H1 (cell line): Measurements from ENCODE around the gene TOM1L2. TPM values are rescaled to one million over a fixed set of nuclear protein-coding genes. Genes with fewer than 3 reads are reported as not detected.

Experiments used
- CTCF ChIA-PET: fragments of 300-600 bp; sonication (Branson Sonifier 250); formaldehyde crosslinking; loops from one replicate; lab custom pipeline; 2021; ENCODE audit not compliant: partially characterized antibody; lab: Charles Lee
- POLR2A ChIA-PET: fragments of 300-600 bp; sonication (Branson Sonifier 250); formaldehyde crosslinking; loops from one replicate; lab custom pipeline; 2021; ENCODE audit warnings: inconsistent platforms; ENCODE audit not compliant: partially characterized antibody; lab: Charles Lee
- DNase-seq, 2 experiments: peaks; one replicate each; pipeline versions ENCODE4 v3.0.0 to v3.0.0-alpha.2; 2010 to 2022; ENCODE audit warnings: low spot score in 2 of 2, low read depth in 1 of 2, mixed read lengths in 1 of 2
- FAIRE-seq: peaks from 2 replicates; lab custom pipeline; 2011; peaks lifted over from hg19 to GRCh38; lab: Jason Lieb, UNC
- H2AFZ ChIP-seq: 2 replicates; pipeline ENCODE4 v1.8.1; 2012; ENCODE audit warnings: low read length, inconsistent platforms
- H2AK5ac ChIP-seq: 2 replicates; pipeline ENCODE4 v1.6.1; 2013; ENCODE audit warnings: low read depth, low read length
- H2BK120ac ChIP-seq: replicated peaks from 2 replicates; pipeline ENCODE3; 2013; ENCODE audit warnings: low read depth, low read length, inconsistent platforms
- H2BK12ac ChIP-seq: 2 replicates; pipeline ENCODE4 v1.6.1; 2013; ENCODE audit warnings: low read depth, low read length
- H2BK15ac ChIP-seq: 2 replicates; pipeline ENCODE4 v1.6.1; 2013; ENCODE audit warnings: low read length
- H2BK20ac ChIP-seq: 2 replicates; pipeline ENCODE4 v1.6.1; 2013; ENCODE audit warnings: low read length
- H2BK5ac ChIP-seq: 2 replicates; pipeline ENCODE4 v1.6.1; 2013; ENCODE audit warnings: low read depth, low read length
- H3K14ac ChIP-seq: 2 replicates; pipeline ENCODE4 v1.6.1; 2013; ENCODE audit warnings: inconsistent platforms; ENCODE audit not compliant: insufficient read length
- H3K18ac ChIP-seq: 2 replicates; pipeline ENCODE4 v1.6.1; 2013; ENCODE audit warnings: low read length; ENCODE audit errors: extremely low read depth
- H3K23ac ChIP-seq: 2 replicates; pipeline ENCODE4 v1.6.1; 2013; ENCODE audit warnings: inconsistent platforms; ENCODE audit not compliant: insufficient read length
- H3K23me2 ChIP-seq: 2 replicates; pipeline ENCODE4 v1.6.1; 2013; ENCODE audit warnings: low read depth, low read length
- H3K27ac ChIP-seq: 2 replicates; pipeline ENCODE4 v1.6.1; 2011; ENCODE audit warnings: low read depth, low read length, inconsistent platforms
- H3K27me3 ChIP-seq, 4 experiments: replicated peaks in 1 of 4; 1 replicate in 1 of 4; 2 replicates in 3 of 4; pipeline versions ENCODE4 v1.6.1 to v1.8.1; 2011 to 2013; ENCODE audit warnings: low read length in 3 of 4, mild to moderate bottlenecking in 3 of 4, inconsistent platforms in 2 of 4, mixed read lengths in 2 of 4, moderate library complexity in 1 of 4; ENCODE audit not compliant: control insufficient read depth in 3 of 4, insufficient read depth in 3 of 4; ENCODE audit errors: extremely low read depth in 1 of 4
- H3K36me3 ChIP-seq, 4 experiments: 2 replicates each; pipeline versions ENCODE4 v1.6.1 to v1.8.1; 2011 to 2013; ENCODE audit warnings: mild to moderate bottlenecking in 4 of 4, low read length in 3 of 4, moderate library complexity in 2 of 4, control low read depth in 1 of 4, inconsistent platforms in 1 of 4; ENCODE audit not compliant: insufficient read depth in 4 of 4, control insufficient read depth in 2 of 4
- H3K4ac ChIP-seq: replicated peaks from 2 replicates; pipeline ENCODE3; 2013; ENCODE audit warnings: low read length, low read depth, mixed read lengths, inconsistent platforms; ENCODE audit not compliant: insufficient read length
- H3K4me1 ChIP-seq, 4 experiments: replicated peaks in 1 of 4; 1 replicate in 1 of 4; 2 replicates in 3 of 4; pipeline versions ENCODE4 v1.6.1 to v1.8.1; 2011 to 2013; ENCODE audit warnings: low read length in 3 of 4, inconsistent platforms in 2 of 4, mixed read lengths in 1 of 4; ENCODE audit not compliant: insufficient read depth in 4 of 4, control insufficient read depth in 3 of 4
- H3K4me2 ChIP-seq, 2 experiments: 2 replicates each; pipeline versions ENCODE4 v1.6.1 to v1.8.1; 2011 to 2013; ENCODE audit warnings: low read depth in 2 of 2, low read length in 2 of 2, control low read depth in 1 of 2, inconsistent platforms in 1 of 2, mild to moderate bottlenecking in 1 of 2; ENCODE audit not compliant: insufficient read depth in 1 of 2
- H3K4me3 ChIP-seq, 4 experiments: fragments of 200-600, 300-600 bp in 1 of 4; sonication (generic), shearing (Covaris generic), sonication (Bioruptor Twin) in 1 of 4; 2 replicates each; pipeline versions ENCODE4 v1.5.1 to v1.8.1; 2011 to 2016; ENCODE audit warnings: low read length in 4 of 4, low read depth in 3 of 4, control low read depth in 2 of 4, inconsistent platforms in 2 of 4, mild to moderate bottlenecking in 2 of 4, mixed read lengths in 1 of 4, moderate library complexity in 1 of 4; ENCODE audit not compliant: insufficient read depth in 2 of 4; ENCODE audit errors: extremely low read depth in 1 of 4
- H3K56ac ChIP-seq: replicated peaks from 2 replicates; pipeline ENCODE3; 2013; ENCODE audit warnings: low read depth, mild to moderate bottlenecking, mixed read lengths, low read length, inconsistent platforms; ENCODE audit not compliant: insufficient read length
- H3K79me1 ChIP-seq: 2 replicates; pipeline ENCODE4 v1.6.1; 2013; ENCODE audit warnings: low read depth, low read length, control low read depth
- H3K79me2 ChIP-seq, 2 experiments: 2 replicates each; pipeline versions ENCODE4 v1.6.1 to v1.8.1; 2012 to 2013; ENCODE audit warnings: low read length in 2 of 2, mild to moderate bottlenecking in 2 of 2, inconsistent platforms in 1 of 2; ENCODE audit not compliant: insufficient read depth in 2 of 2, control insufficient read depth in 1 of 2
- H3K9ac ChIP-seq, 4 experiments: replicated peaks in 1 of 4; 1 replicate in 1 of 4; 2 replicates in 3 of 4; pipeline versions ENCODE4 v1.6.1 to v1.8.1; 2011 to 2013; ENCODE audit warnings: low read depth in 3 of 4, low read length in 3 of 4, control low read depth in 2 of 4, mild to moderate bottlenecking in 2 of 4, moderate library complexity in 2 of 4, inconsistent platforms in 1 of 4; ENCODE audit errors: extremely low read depth in 1 of 4
- H3K9me3 ChIP-seq, 2 experiments: 2 replicates each; pipeline versions ENCODE4 v1.6.1 to v1.8.1; 2012 to 2013; ENCODE audit warnings: mild to moderate bottlenecking in 2 of 2, moderate library complexity in 2 of 2, control low read depth in 1 of 2, inconsistent platforms in 1 of 2, low read depth in 1 of 2, low read length in 1 of 2, mixed read lengths in 1 of 2; ENCODE audit not compliant: insufficient read depth in 2 of 2
- H4K20me1 ChIP-seq, 2 experiments: replicated peaks in 1 of 2; 2 replicates each; pipeline versions ENCODE3 to v1.8.1; 2011 to 2013; ENCODE audit warnings: inconsistent platforms in 2 of 2, low read length in 2 of 2, mild to moderate bottlenecking in 1 of 2; ENCODE audit not compliant: insufficient read depth in 2 of 2, control insufficient read depth in 1 of 2
- H4K5ac ChIP-seq: 2 replicates; pipeline ENCODE4 v1.6.1; 2013; ENCODE audit warnings: low read length, low read depth, mixed read lengths, inconsistent platforms; ENCODE audit not compliant: insufficient read length
- H4K8ac ChIP-seq: 2 replicates; pipeline ENCODE4 v1.8.0; 2013; ENCODE audit warnings: mild to moderate bottlenecking, moderate library complexity, low read length, inconsistent platforms; ENCODE audit not compliant: insufficient read depth; ENCODE audit errors: extremely low read depth
- H4K91ac ChIP-seq: replicated peaks from 2 replicates; pipeline ENCODE3; 2013; ENCODE audit warnings: low read length, mixed read lengths, inconsistent platforms; ENCODE audit not compliant: insufficient read length
- CEBPB ChIP-seq: IDR thresholded peaks from 2 replicates; pipeline ENCODE4 v1.6.1; 2012; ENCODE audit warnings: low read depth, low read length
- CTBP2 ChIP-seq: IDR thresholded peaks from 2 replicates; pipeline ENCODE4 v1.7.0; 2011; ENCODE audit warnings: borderline replicate concordance, mild to moderate bottlenecking, moderate library complexity, mixed read lengths, low read length; ENCODE audit not compliant: insufficient read depth, insufficient read length
- RNF2 ChIP-seq: fragments of 200-900, 300-1000 bp; sonication (generic); IDR thresholded peaks from 2 replicates; pipeline ENCODE4 v1.7.1; 2016; ENCODE audit warnings: borderline replicate concordance, low read depth, mild to moderate bottlenecking, antibody characterized with exemption, low read length; ENCODE audit not compliant: poor library complexity, severe bottlenecking; ENCODE audit errors: missing control alignments
- RXRA ChIP-seq: IDR thresholded peaks from 2 replicates; pipeline ENCODE4 v1.6.1; 2011; ENCODE audit warnings: low read depth, mild to moderate bottlenecking, low read length, moderate library complexity; ENCODE audit not compliant: insufficient read depth
- WGBS, 2 experiments: shearing (Covaris generic) in 1 of 2; methylation state at CpG; one replicate each; pipeline versions ENCODE4 v1.1.6 to v1.1.7; 2013 to 2015; ENCODE audit warnings: low lambda C conversion rate in 2 of 2, mixed read lengths in 2 of 2, inconsistent platforms in 1 of 2, low coverage in 1 of 2, missing lambda C conversion rate in 1 of 2; ENCODE audit not compliant: insufficient replicate concordance in 2 of 2, insufficient coverage in 1 of 2, insufficient read length in 1 of 2; ENCODE audit errors: extremely low coverage in 1 of 2, missing lambda C conversion rate in 1 of 2; 5-methylcytosine and 5-hydroxymethylcytosine counted together
- polyA plus RNA-seq, 7 experiments: library from polyadenylated mRNA; depleted of rRNA in 3 of 7; stranded (reverse) in 5 of 7; unstranded in 2 of 7; fragments of >200 nt in 5 of 7; fragments of 200-250 nt in 2 of 7; gene quantifications; 1 replicate in 5 of 7; 2 replicates in 1 of 7; 4 replicates in 1 of 7; pipeline versions ENCODE4 v1.2.1 to v1.2.3, GENCODE V29; 2011 to 2013; ENCODE audit warnings: missing spikeins in 2 of 7, mixed read lengths in 2 of 7
- total RNA-seq: library from RNA; stranded (reverse); fragmentation: NEBNext Ultra II Directional; extraction: Animal tissue kit (Norgen Biotek cat#: 25700); gene quantifications from 2 replicates; pipeline ENCODE4 v1.2.1, GENCODE V29; 2021

TOM1L2 gene
- total and polyA plus RNA-seq, 2 of the 8 experiments (the other 6 are each of a cell fraction or from before 2014, with no cell fraction given), result 2.0 to 3.4 TPM

- no peak overlapping the region for H3K23ac ChIP-seq
- CTCF ChIA-PET, result interaction anchor here (0.6 to 2.4 kb wide), 7 partner anchors 10 to 286 kb away, joined by 3 to 8 read pairs (median 4); no protein-coding TSS in a partner anchor
- no peak overlapping the region for H2BK12ac ChIP-seq
- H3K4me1 ChIP-seq, result peaks cover 9 to 30% (median 13%) of the 10 kb centered on the region in 4 experiments
- no peak overlapping the region for H2BK5ac ChIP-seq
- H3K27ac ChIP-seq, result no peak overlapping the region
- H4K91ac ChIP-seq, result no peak overlapping the region
- no peak overlapping the region for H3K56ac ChIP-seq
- no peaks in the 10 kb centered on the region for H3K9me3 ChIP-seq
- TF ChIP-seq RXRA (no peak), RNF2 (no peak), CTBP2 (no peak), CEBPB (no peak)
- no peaks in the 10 kb centered on the region for H3K79me2 ChIP-seq
- no peaks in the 10 kb centered on the region for H3K79me1 ChIP-seq
- no peak overlapping the region for H2BK15ac ChIP-seq
- H4K5ac ChIP-seq, result no peak overlapping the region
- no peak overlapping the region for H3K9ac ChIP-seq
- no peak overlapping the region for H2AK5ac ChIP-seq
- no peak overlapping the region for H3K14ac ChIP-seq
- WGBS, 2 experiments, result 84% methylated on average over 4 of the region's 4 CpGs; no CpG with 5 or more reads in 1 of the 2 experiments
- DNase-seq (no peak), FAIRE-seq (no peak)
- no peak overlapping the region for H3K4ac ChIP-seq
- H4K8ac ChIP-seq, result no peak overlapping the region
- no peak overlapping the region for H2AFZ ChIP-seq
- no peaks in the 10 kb centered on the region for H3K27me3 ChIP-seq
- no peak overlapping the region for H2BK20ac ChIP-seq
- no peaks in the 10 kb centered on the region for H4K20me1 ChIP-seq
- POLR2A ChIA-PET, result interaction anchor here (0.6 to 1.5 kb wide), 2 partner anchors 19 to 72 kb away, joined by 3 to 6 read pairs; no protein-coding TSS in a partner anchor
- no peak overlapping the region for H3K4me2 ChIP-seq
- no peak overlapping the region for H2BK120ac ChIP-seq
- no peak overlapping the region for H3K18ac ChIP-seq
- H3K36me3 ChIP-seq, result no peaks in the 10 kb centered on the region
- no peaks in the 10 kb centered on the region for H3K23me2 ChIP-seq
- no peak overlapping the region for H3K4me3 ChIP-seq
Observed at GRCh38 chr17:17926036-17926435, 46.2 kb downstream of the TOM1L2 start.
